ENCODE results near the gene SND1.

GRCh38 chr7:128041203-128041602, 389.2 kb downstream of the SND1 start:
- TF ChIP-seq, protein P1, sequence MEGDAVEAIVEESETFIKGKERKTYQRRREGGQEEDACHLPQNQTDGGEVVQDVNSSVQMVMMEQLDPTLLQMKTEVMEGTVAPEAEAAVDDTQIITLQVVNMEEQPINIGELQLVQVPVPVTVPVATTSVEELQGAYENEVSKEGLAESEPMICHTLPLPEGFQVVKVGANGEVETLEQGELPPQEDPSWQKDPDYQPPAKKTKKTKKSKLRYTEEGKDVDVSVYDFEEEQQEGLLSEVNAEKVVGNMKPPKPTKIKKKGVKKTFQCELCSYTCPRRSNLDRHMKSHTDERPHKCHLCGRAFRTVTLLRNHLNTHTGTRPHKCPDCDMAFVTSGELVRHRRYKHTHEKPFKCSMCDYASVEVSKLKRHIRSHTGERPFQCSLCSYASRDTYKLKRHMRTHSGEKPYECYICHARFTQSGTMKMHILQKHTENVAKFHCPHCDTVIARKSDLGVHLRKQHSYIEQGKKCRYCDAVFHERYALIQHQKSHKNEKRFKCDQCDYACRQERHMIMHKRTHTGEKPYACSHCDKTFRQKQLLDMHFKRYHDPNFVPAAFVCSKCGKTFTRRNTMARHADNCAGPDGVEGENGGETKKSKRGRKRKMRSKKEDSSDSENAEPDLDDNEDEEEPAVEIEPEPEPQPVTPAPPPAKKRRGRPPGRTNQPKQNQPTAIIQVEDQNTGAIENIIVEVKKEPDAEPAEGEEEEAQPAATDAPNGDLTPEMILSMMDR (IDR thresholded peaks at IDR 0.05), result no peak
- no peak for TF ChIP-seq POLR2A (IDR thresholded peaks at IDR 0.05)

Data from body of pancreas (tissue), 4 donors.